Stimulated activated CD4-positive, alpha-beta T cell treated with anti-CD3 and anti-CD28 coated beads, Interleukin-12 subunit alpha, Interleukin-12 subunit beta, amount 100 ng/mL, for 4 hours (primary cell): Measurements from ENCODE around the gene LDLRAD4.
A peak's percentile ranks its signal among the peaks of the same experiment; 100 is the strongest.

Source experiments
- DNase-seq: peaks from one replicate; pipeline ENCODE4 v3.0.0-alpha.2; 2020

Gene LDLRAD4

DNA sequence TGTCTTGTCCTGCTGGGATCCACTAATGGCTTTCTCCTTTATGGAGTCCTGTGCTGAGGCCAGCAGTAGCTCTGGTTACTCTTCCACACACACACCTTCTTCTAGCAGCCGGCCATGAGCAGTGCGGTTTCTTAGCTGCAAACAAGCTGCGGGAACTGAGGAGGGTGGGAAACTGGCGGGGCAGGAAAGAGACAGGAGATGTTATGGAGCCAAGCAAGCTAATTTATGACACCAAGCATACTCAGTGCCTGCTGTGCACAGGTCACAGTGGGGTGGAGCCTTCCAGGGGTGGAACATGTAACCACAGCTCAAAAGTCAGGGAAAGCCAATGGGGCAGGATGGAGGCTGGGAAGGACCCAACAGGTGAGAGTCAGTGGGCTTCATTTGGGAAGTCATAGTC, 327.0 kb downstream of the LDLRAD4 start:
- no peak for DNase-seq

DNA sequence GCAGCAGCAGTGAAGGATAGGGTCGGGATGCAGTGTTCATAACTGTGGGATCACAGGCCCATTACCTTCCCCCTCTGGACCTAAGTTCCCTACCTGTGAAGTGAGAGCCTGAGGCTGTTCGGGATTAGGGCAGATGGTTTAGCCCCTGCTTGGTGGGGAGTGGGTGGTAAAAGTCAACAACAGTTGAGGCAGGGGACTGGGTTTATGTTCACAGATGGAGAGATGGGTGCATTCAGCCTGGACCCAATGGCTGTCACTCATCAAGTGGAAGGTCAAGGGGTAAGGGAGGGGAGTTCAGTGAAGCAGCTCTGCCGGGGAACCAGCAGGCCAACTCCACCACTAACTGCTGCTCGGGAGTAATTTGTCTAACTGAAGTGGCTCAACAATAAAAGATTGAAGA, 327.4 kb downstream of the LDLRAD4 start:
- no peak for DNase-seq

DNA sequence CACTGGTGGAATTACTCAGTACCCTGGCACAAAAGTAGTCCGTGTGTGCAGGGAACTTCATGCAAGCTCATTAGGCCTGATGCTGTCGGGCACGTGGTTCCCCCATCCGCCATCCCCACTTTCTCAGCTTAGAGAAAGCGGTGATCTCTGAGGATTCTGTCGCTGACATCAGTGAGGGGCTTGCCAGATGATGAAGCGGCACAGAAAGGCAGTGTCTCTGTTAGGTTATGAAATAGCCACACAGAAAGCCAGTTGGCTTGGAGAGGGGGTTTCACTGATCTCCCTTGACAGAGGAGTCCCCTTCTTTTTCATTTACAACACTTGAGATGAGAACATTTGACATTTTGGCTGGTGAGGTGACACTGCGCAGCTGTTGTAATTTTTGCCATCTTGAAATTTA, 328.1 kb downstream of the LDLRAD4 start:
- DNase-seq = no peak

DNA sequence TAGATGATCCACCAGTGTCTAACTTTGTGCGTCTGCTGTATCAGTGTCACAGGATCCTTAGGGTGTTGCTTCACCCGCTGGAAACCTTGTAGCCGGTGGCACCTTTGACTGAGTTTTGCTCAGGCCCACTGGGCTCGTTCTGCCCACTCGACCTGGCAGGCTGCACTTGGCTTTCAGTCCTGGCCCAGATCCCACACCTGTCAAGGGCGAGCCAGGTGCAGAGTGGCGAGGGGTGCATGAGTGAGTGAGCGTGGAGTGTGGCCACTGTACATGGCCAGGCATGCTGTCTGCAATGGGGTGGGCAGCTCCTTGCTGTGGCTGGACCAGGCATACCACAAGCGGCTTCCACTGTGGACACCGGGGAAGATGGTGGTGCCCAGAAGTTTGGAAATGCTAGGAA, 328.8 kb downstream of the LDLRAD4 start:
- no peak for DNase-seq

DNA sequence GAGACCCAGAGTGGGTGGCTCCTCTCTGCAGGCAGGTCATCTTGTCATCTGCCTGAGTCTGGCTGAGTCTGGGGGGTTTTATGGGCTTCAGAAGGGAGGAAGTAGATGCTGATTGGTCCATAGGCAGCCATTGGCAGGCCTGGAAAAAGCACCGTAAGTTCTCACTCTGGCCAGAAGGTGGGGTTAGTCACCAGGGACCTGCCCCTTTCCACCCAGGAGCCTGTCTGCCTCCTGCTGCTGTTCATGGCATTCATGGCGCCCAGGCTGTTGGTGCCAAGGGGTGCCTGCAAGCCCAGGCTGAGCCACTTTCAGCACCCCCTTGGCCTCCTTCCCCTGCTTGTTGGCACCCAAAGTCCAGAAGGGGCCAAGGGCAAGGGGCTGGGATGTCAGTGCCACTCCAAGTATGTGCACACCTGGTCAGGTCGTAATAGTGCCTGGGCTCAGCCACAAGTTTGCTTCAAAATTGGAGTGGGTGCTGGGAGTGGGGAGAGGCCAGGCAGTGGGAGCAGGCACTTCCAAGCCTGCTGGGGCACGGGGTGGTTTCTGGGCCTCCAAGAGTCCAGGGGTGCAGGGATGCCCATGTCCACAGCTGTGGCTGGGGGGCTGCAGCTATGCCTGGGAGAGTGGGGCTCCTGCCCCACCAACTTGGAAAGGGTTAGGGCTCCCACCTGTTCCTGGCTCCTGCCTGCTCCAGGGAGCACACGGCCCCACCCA, 329.7 kb downstream of the LDLRAD4 start:
- DNase-seq = no peak

DNA sequence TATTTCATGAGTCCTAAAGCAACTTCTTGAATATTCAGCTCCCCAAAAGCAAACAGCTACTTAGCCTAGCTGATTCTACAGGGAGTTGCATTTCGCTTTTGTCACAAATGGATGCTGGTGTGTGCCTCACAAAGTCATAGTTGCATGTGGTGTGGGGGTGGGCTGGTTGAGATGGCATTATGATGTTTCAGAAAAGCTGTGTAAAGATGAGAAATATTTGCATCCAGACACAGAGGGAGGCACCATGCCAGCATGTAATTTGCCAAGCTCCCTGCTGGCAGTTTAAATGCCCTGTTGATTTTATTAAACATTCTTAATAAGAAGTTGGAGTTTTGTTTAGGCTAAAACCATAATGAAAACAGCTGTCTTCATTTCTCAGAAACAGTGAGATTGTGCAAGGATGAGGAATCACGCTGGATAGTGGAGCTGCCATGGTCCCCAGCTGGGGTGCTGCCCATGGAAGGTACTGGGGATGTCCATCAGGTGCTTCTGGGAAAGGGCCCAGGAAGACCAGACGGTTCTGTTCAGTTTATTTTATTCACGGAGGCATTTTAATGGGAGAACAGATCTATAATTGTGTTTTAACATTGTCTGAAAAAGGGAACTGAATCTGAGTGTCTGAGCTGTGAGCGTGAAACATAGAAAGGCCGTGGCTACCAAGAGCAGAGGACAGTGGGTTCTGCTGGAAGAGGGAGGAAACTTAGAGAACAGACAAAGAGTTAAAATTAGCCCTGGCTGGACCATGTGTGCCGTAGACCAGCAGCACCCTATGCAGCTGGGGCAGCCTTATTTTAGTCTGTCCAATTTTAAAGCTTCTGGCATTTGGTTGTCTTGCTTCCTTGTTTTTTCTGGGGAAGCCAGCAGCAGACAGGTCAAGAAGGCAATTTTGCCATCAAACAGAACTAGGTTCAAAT, 330.7 kb downstream of the LDLRAD4 start:
- DNase-seq = no peak

DNA sequence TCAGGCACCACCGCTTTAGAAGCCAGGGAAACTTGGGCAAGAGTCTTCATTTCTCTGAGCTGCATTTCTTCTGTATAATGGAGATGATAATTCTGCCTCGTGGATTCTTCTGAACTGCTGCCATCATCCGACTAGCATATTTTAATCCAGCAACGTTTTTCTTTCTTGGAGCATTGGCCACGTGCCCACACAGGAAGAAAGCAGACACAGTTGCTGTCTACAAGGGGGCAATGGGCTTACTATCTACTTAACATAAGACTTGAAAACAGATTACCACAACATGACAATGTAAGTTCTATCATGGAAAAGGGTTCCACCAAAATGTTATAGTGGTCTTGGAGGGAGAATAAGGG, 331.3 kb downstream of the LDLRAD4 start:
- DNase-seq = no peak

DNA sequence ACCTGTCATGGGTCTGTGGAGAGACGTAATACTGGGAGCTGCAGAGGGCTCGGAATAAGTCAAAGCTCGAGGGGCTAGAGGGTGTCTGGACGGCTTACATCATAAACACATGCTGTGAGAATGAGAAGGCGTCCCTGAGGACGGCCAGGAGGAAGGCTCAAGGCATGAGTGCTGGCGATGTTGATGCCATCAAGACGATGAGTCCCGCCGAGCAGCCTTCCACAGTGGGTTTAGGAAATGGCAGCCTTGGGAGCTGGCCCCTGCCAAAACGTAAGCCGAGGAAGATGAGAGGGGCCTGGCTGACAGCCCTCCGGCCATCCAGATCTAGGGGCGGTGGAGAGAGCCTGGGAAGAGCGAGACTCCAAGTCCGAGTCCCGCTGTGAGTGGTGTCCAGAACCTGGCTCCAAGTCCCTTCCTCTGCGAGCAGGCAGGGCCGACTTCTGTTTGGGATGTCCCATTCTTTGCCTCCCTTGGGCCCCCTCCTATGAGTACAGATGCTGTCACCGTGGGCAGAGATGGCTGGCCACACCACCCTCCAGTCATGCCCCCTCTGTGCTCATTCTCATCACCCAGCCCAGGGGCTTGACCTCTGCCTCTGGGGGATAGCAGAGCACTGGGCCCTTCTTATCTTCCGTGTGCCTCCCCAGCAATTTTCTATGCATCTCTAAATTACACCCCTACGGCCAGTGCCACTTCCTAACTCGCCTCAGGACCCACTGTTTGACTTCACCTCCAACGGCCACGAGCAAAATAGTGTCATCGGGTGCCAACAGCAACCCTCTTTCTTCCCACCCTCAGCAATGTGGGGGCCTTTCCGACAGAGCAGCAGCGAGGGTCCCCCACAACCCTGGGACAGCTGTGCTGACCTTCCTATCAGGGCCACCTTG, 332.1 kb downstream of the LDLRAD4 start:
- no peak for DNase-seq

DNA sequence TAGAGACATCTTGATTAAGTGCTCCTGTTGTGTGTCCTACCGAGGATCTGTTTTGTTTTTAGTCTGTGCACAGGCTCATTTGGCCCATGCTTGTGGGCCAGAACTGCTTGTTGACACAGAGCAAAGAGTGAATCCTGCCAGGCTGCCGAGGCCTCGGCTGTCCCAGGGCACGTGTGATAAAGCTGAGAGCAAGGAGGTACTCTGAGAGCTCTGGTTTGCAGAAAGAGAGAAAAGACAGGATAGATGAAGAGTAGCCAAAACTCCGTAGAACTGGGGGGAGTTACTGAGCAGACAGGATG, 332.7 kb downstream of the LDLRAD4 start:
- no peak for DNase-seq

DNA sequence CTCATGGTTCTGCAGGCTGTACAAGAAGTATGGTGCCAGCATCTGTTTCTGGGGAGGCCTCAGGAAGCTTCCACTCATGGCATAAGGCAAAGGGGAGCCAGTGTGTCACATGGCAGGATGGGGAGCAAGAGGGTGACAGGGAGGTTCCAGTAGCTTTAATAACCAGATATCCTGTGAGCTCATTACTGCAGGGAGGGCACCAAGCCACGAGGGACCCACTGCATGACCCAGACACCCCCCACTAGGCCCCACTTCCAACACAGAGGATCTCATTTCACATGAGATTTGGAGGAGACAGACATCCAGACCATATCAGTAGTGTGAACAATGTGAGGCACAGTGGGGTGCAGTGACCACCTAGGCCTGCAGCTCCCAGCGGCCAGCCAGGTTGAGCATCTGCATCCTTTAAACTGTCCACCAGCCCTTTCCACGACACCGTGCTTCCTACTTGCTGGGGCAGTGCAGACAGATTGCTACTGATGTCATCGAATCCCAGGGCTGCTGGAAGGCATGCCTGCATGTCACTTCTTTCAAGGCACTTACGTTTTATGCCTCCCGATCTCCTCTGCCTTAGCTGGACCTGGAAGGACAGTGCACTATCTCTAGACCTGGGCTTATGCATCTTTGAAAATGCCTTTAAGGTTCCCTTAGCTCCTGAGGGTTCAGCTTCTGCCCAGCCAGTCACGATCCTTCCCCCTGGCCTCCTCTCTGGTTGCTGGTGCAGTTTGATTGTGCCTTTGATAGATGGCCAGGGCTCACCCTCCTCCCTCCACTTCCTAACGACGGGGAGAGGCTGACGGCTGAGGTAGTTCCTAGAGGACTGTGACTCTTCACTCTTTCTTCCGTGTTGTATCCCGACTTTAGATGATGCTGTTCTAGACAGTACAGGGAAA, 333.5 kb downstream of the LDLRAD4 start:
- no peak for DNase-seq

DNA sequence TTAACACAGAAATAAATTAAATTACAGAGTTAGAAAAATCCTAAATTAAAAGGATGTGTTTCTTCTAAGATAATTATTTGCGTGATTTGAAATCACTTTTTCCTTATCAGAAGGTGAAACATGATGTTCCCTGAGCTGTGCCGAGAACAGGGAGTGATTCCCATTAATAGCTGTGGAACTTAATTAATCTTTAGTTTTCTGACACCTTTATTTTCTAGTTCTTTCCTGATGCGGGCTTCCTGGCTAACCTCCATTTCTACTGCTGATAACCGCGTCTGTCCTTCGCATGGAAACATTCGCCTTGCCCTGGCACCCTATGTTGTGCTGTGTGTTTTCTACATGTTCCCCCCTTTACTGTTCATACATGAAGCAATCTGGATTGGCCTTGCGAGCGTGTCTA, 334.9 kb downstream of the LDLRAD4 start:
- no peak for DNase-seq

DNA sequence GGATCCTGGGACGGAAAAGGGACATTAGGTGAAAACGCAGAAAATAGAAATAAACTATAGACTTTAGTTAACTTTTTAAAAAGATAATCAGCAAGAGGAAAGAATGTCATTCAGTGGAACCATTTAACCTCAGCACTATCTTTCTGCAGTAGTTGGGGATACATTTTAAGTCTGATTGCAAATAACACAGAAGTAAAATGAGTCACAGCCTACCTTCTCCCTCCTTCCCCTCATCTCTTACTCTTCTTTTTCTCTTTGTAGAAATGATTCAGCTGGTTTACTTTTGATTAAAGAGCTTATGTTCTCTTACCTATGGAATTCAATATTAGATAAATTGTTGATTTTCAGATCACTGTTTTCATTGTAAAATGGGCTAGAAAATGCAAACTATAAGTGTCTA, 336.6 kb downstream of the LDLRAD4 start:
- DNase-seq = no peak

DNA sequence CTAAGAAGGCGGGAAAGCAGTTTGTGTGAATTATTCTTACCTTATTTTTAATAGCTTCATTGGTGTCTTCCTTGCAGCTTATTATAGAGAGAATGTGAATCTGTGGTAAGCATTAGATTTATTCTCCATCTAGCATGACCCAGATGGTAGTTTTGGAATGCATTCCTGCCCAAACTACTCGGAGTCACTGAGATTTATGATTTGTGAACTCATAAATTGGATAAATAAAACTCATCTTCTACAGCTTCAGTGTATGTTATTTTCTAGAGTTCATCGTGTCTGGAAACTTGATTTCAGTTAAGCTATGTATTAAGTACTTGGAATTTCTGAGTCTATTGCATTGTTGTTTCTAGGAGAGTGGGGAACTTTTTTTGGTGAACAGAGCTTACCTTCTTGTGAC, 337.3 kb downstream of the LDLRAD4 start:
- no peak for DNase-seq

DNA sequence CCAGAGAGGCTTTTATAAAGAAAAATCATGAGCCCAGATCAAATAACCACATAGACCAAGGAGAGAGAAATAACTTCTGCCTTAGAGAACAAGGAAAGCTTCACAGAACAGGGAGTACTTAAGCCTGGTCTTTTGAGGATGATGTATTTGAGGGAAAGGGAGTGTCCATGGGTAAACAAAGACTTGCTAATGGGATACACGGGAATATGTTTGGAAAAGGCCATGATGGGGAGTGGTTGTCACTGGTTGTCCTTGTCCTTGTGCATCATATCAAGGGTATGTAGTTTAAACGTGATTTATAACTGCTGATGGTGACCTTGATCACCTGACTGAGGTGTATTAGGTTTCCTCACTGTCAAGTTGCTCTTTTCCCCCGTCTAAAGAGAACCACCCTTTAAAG, 337.9 kb downstream of the LDLRAD4 start:
- DNase-seq = no peak

DNA sequence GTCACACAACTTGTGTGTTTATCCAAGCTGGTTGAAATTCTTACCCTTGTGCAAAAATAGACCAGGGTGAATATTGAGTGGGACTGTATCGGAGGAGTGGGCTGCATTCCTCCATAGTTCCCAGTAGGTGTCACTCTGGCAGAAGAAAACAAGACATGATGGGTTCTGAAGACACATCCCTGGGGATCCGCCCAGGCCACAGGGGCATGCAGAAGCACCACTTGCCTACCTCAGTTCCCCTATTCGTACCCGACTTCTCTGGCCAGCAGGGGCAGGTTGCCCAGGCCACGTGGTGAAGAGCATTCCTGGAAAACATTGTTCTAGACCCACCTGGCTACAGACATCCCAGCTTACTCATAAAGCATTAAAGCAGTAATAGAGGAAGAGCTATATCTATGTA, 339.6 kb downstream of the LDLRAD4 start:
- DNase-seq = no peak

DNA sequence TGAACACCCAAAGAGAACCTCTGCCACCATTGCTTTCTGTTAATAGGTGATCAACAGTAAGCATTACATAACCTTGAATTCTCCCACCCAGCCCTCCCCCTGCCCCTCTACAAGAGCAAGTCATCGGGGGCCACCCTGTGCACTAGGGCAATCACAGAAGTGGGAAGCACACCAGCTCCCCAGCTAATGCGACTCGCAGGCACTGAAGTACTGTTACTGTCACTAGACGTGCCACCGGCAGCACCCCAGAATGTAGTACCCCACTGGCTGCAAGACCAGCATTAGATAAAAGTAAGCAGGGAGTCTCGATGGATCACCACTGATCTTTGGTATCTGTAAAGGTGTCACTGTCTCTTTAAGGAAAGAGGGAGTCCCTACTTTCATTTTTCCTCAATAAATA, 340.2 kb downstream of the LDLRAD4 start:
- DNase-seq = no peak

DNA sequence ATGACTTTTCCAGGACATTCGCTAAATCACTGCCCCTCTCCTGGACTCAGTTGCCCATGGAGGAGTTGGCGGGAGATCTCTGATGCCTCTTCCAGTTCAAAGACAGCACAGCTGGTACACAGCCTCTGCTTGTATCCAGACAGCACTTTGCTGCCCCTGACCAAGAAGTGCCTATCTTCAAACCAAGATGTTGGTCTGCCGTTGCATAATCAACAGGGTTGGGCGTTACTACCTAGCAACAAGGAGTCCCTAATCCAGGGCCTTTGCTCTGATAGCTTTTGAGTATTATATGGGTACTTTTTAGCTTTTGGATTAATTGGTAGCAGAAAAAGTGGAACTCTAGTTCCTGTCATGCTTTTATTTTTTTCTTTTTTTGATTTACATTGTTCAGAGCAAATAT, 341.2 kb downstream of the LDLRAD4 start:
- DNase-seq = no peak

DNA sequence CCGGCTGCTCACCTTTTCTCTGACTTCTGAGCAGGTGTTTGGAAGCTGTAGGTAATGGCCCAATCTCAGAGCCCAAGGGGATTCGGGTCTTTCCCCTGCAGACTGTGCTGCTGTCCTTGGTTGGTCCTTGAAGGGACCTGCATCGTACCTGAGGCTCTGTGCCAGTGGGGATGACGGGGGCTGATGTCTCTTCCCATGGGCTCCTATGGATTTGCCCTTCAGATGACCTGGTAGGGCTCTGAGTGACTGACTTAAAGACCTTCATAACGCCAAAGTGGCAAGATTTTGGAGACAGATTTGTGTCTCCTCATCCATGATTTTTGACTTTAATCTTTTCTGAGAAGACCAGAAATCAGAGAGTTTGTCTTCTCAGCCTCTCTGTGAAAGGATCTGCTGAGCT, 341.7 kb downstream of the LDLRAD4 start:
- no peak for DNase-seq

DNA sequence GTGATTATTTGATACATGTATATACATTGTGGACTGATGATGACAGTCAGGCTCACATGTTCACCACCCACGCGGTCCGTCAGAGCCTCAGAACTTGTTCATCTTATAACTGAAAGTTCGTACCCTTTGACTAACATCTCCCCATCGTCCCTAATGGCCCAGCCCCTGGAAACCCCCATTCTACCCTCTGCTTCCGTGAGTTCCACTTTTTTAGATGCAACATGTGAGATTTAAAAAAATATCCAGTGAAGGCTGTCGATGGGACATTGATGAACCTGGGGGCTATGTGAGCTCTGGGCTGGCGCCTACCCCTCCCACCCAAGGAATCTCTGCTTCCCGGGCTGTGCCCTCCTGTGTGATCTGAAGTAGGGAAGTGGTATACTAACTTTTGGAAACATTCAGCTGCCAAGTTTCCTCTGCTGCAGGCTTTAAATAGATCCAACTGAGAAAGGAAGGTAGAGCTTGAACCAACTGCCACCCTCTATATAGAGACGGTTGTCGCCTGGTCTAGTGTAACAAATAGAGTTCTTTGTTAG, 344.0 kb downstream of the LDLRAD4 start:
- DNase-seq = peak; percentile 82

DNA sequence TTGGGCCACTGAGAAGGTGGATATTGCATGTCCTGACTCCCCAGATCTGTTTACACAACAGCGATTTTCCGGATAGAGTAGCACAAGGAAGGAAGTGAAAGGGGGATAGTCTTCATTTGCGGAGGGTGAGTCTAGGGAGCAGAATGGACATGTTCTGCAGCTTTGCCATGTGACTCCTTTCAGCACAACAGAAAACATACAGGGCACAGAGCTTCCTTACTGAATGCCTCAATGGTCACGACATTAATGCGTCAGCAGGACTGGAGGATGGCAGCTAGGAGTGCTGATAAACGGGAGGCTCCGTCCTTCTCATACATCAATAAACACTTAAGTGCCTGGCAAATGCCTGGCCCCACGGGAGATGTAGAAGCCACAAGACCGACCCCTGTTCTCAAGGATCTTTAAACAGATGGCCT, 344.8 kb downstream of the LDLRAD4 start:
- DNase-seq = no peak

DNA sequence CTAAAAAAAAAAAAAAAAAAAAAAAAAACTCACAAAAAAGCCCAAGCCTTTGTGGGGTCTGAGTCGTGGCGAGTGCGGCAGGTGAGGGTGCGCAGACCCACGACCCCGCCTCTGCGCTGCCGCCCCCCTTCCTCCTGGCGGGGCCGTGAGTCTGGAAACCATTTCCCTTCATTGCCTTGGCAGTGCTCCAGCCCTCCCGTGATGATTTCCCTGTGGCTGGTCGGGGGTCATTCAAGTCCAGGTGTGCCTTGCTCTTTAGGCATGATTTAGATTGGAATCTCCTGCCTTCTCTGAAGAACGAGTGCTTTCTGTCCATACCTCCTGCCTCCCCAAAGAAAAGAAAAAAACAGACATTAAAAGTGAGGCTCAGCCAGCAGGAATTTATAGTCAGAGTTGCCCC, 346.0 kb downstream of the LDLRAD4 start:
- no peak for DNase-seq

DNA sequence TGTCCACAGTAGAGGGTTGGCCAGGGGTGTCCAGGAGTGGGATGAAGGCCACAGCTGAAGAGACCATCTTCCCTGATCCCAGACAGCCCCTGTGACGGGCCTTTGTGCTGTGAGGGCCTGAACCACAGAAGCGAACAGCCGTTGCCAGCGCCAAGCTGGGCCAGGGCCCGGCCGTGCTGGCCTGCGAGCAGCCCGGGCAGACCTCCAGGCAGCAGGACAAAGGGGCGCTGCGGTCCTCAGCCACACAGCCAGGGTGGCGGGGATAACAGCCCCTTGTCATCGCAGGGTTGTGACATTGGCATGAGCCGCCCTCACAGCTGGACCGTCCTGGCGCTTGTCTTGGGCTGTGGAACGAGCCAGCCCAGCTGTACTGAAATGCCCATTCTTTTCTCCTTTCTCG, 346.7 kb downstream of the LDLRAD4 start:
- DNase-seq = no peak
